Cardiac muscle cell (in vitro differentiated cells and primary cell): ENCODE measurements around the gene SH2D1B. TPM values are rescaled to one million over a fixed set of nuclear protein-coding genes. Genes with fewer than 3 reads are reported as not detected.

Source experiments
- DNase-seq, 2 donors: peaks; one replicate each; pipeline versions ENCODE4 v3.0.0 to v3.0.0-alpha.2; 2010 to 2017; ENCODE audit warnings: low read depth in 1 of 2, low spot score in 1 of 2
- H3K27ac ChIP-seq: fragments of 200-600 bp; sonication (generic); 2 replicates; pipeline ENCODE4 v1.5.1; 2016
- H3K27me3 ChIP-seq: fragments of 200-600 bp; sonication (generic); 2 replicates; pipeline ENCODE4 v1.6.0; 2016; ENCODE audit warnings: control low read depth
- H3K36me3 ChIP-seq: fragments of 200-600 bp; sonication (generic); 2 replicates; pipeline ENCODE4 v1.5.1; 2016; ENCODE audit warnings: control low read depth
- H3K4me1 ChIP-seq: fragments of 200-600 bp; sonication (generic); 2 replicates; pipeline ENCODE4 v1.8.1; 2017; ENCODE audit warnings: low read depth, mild to moderate bottlenecking, mixed run types
- H3K4me3 ChIP-seq: fragments of 200-600 bp; sonication (generic); 2 replicates; pipeline ENCODE4 v1.5.1; 2016; ENCODE audit warnings: mild to moderate bottlenecking
- H3K9me3 ChIP-seq: fragments of 200-600 bp; sonication (generic); 2 replicates; pipeline ENCODE4 v1.5.1; 2017; ENCODE audit warnings: low read depth, mild to moderate bottlenecking, control low read depth
- CTCF ChIP-seq: IDR thresholded peaks from 2 replicates; pipeline ENCODE4 v1.5.1; 2012; ENCODE audit warnings: low read depth, mild to moderate bottlenecking, low read length
- polyA plus RNA-seq: library from polyadenylated mRNA; unstranded; fragments of >200 nt; fragmentation: Nextera tagmentation; extraction: Ambion mirVana; gene quantifications from 2 replicates; pipeline ENCODE4 v1.2.1, GENCODE V29; 2016
- total RNA-seq: library from RNA; depleted of rRNA; stranded (reverse); fragments of >200 nt; gene quantifications from 2 replicates; pipeline ENCODE4 v1.2.3, GENCODE V29; 2016

SH2D1B gene
- total and polyA plus RNA-seq, 2 experiments from 2014 or later, result 0.06 to 0.26 TPM

GRCh38 chr1:162404550-162405160, 7.3 kb downstream of the SH2D1B start:
- no peak overlapping the region for H3K27ac ChIP-seq
- H3K27me3 ChIP-seq, result no peaks in the 10 kb centered on the region
- peaks cover 2% of the 10 kb centered on the region for H3K4me1 ChIP-seq
- peak in 1 of 2 donors; percentile 74 for DNase-seq
- H3K4me3 ChIP-seq, result no peak overlapping the region
- H3K9me3 ChIP-seq, result no peaks in the 10 kb centered on the region
- no peak for TF ChIP-seq CTCF
- H3K36me3 ChIP-seq, result no peaks in the 10 kb centered on the region

GRCh38 chr1:162400790-162401355, 11.1 kb downstream of the SH2D1B start:
- no peak overlapping the region for H3K4me3 ChIP-seq
- DNase-seq, result no peak
- no peak overlapping the region for H3K27ac ChIP-seq
- H3K9me3 ChIP-seq, result no peaks in the 10 kb centered on the region
- peaks cover 17% of the 10 kb centered on the region for H3K4me1 ChIP-seq
- H3K27me3 ChIP-seq, result no peaks in the 10 kb centered on the region
- no peak for TF ChIP-seq CTCF
- H3K36me3 ChIP-seq, result no peaks in the 10 kb centered on the region

DNA sequence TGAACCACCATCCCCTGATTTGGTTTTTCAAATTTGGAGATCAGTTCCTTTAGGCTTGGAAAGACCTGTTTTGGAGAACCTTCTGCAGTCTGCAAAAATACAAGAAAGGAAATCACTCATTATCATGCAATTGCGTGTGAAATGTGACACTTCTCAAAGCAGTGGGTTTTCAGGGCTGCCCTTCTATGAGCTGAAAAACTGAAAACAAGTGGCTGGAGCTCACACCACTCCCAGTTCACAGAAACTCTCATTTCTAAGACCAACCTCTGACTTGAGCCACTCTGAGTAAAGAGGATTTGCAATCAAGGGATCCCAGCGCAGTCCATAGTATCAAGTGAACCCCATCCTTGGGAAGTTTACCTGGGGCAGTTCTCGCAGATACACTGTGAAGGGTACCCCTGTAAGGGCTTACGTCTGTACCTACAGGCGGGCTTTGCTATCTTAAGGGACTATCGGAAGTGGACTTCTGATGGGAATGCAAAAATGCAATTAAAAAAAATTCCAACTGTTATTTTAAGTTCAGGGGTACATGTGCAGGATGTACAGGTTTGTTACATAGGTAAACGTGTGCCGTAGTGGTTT, 12.8 kb downstream of the SH2D1B start:
- no peak for DNase-seq
- Histone ChIP-seq H3K36me3 (no peaks in the 10 kb centered on the region), H3K27ac (no peak overlapping the region), H3K4me1 (peaks cover 17% of the 10 kb centered on the region), H3K27me3 (no peaks in the 10 kb centered on the region), H3K9me3 (no peaks in the 10 kb centered on the region), H3K4me3 (no peak overlapping the region)
- no peak for TF ChIP-seq CTCF

- Histone ChIP-seq H3K4me3 (no peak overlapping the region), H3K36me3 (no peaks in the 10 kb centered on the region), H3K27me3 (no peaks in the 10 kb centered on the region), H3K9me3 (no peaks in the 10 kb centered on the region), H3K27ac (no peak overlapping the region), H3K4me1 (peaks cover 17% of the 10 kb centered on the region)
- TF ChIP-seq CTCF, result no peak
- no peak for DNase-seq
Observed at GRCh38 chr1:162397943-162398560, 13.9 kb downstream of the SH2D1B start.

DNA sequence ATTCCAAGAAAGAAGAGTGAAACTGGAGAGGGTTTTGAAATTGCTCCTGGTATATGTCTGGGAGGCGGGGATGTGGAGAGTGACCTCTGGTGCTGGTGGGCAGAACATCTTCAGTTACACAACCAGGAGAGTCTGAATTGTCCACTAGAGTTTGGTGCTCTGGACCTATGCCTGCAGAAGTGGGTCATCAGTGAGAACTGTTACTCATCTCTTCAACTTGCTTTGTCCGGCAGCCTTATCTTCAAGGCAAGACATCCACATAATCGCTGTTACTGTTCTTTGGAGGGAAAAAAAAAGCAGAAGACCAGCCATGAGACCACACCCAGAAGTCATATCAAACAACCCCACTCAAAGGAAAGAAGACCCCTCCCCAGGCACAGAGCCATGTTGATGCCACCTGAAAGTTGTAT, 14.9 kb downstream of the SH2D1B start:
- Histone ChIP-seq H3K27me3 (no peaks in the 10 kb centered on the region), H3K4me3 (no peak overlapping the region), H3K27ac (no peak overlapping the region), H3K4me1 (peaks cover 17% of the 10 kb centered on the region), H3K36me3 (no peaks in the 10 kb centered on the region), H3K9me3 (no peaks in the 10 kb centered on the region)
- DNase-seq, result peak in 1 of 2 donors; percentile 69
- TF ChIP-seq CTCF, result peak; percentile 15
